ENCODE data around the gene TMEM203.

DNA sequence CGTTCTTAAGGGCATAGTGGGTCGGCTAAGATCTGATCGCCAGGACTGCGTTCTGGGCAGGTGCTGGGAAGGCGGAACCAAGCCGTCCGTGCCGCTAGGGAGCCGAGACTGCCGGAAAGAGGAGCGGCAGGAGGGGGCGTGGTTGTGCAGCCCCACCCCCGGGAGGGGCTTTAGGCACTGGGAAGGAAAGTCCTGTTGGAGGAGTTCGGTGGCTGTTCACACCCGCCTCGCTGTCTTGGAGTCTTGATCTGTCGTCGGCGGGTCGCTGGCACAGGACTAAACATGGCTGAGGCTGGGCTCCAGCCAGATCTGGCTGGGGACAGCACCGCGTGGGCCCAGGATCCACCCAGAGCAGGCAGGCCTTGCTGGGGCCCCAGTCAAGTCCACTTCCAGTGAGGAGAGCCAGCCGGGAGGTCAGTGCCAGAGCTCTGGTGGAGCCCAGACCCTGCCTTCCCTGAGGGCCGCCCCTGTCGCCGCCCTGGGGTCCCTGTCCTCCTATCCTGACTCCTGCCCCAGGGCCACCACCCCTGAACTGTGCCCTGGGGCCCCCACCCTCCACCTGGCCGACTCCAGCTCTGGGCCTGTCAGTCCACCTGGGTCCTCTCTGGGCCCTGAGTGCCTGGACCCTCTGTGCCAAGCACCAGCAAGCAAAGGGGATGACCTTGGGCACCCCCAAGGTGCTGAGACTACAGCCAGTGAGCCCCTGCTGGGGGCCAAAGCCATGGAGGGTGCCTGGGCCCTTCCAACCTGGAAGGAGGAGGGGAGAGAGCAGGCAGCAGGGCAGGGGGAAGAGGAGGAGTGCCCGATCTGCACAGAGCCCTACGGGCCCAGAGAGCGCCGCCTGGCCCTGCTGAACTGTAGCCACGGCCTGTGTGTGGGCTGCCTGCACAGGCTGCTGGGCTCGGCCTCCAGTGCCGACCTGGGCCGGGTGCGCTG is 12.1 kb upstream of the TMEM203 start:
- TF ChIP-seq, protein P1, sequence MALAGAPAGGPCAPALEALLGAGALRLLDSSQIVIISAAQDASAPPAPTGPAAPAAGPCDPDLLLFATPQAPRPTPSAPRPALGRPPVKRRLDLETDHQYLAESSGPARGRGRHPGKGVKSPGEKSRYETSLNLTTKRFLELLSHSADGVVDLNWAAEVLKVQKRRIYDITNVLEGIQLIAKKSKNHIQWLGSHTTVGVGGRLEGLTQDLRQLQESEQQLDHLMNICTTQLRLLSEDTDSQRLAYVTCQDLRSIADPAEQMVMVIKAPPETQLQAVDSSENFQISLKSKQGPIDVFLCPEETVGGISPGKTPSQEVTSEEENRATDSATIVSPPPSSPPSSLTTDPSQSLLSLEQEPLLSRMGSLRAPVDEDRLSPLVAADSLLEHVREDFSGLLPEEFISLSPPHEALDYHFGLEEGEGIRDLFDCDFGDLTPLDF (CRISPR knock-in tag; IDR thresholded peaks at IDR 0.05): no peak
- 0 out of 2 replicates have a peak, but pooled peaks have one; percentile 29 for TF ChIP-seq SP1 (CRISPR knock-in tag; conservative IDR thresholded peaks at IDR 0.05)

All from WTC11 (cell line).